Thymus (tissue), 11 donors: ENCODE data around the gene LPCAT4. TPM values are rescaled to one million over a fixed set of nuclear protein-coding genes. Genes with fewer than 3 reads are reported as not detected.

Experiments
- DNase-seq, 9 donors: peaks; one replicate each; pipeline ENCODE4 v3.0.0-alpha.2; 2013; ENCODE audit warnings: low spot score in 9 of 9, low read depth in 6 of 9, missing footprints in 1 of 9
- H3K27ac ChIP-seq, 2 donors: one replicate each; pipeline ENCODE4 v1.5.1; 2013; ENCODE audit warnings: control low read depth in 1 of 2, low read depth in 1 of 2, low read length in 1 of 2, mild to moderate bottlenecking in 1 of 2, moderate library complexity in 1 of 2
- H3K27me3 ChIP-seq, 2 donors: one replicate each; pipeline ENCODE4 v1.5.1; 2013; ENCODE audit warnings: low read length in 1 of 2; ENCODE audit not compliant: control insufficient read depth in 2 of 2, insufficient read depth in 1 of 2
- H3K36me3 ChIP-seq, 2 donors: one replicate each; pipeline ENCODE4 v1.5.1; 2013; ENCODE audit warnings: low read length in 1 of 2, mild to moderate bottlenecking in 1 of 2, moderate library complexity in 1 of 2; ENCODE audit not compliant: control insufficient read depth in 2 of 2, insufficient read depth in 2 of 2
- H3K4me1 ChIP-seq, 2 donors: one replicate each; pipeline ENCODE4 v1.5.1; 2013; ENCODE audit warnings: low read length in 2 of 2; ENCODE audit not compliant: control insufficient read depth in 2 of 2, insufficient read depth in 2 of 2
- H3K4me3 ChIP-seq, 2 donors: one replicate each; pipeline ENCODE4 v1.5.1; 2013; ENCODE audit warnings: low read length in 2 of 2, control low read depth in 1 of 2, mild to moderate bottlenecking in 1 of 2
- H3K9me3 ChIP-seq, 2 donors: one replicate each; pipeline ENCODE4 v1.5.1; 2013; ENCODE audit warnings: low read length in 1 of 2, mild to moderate bottlenecking in 1 of 2; ENCODE audit not compliant: control insufficient read depth in 2 of 2, insufficient read depth in 1 of 2
- WGBS: extraction: QIAGEN DNeasy Blood & Tissue Kit; methylation state at CpG from one replicate; pipeline ENCODE4 v1.1.7; 2013; 5-methylcytosine and 5-hydroxymethylcytosine counted together
- polyA plus RNA-seq: library from polyadenylated mRNA; stranded (reverse); fragments of 200-250 nt; gene quantifications from one replicate; pipeline ENCODE4 v1.2.3, GENCODE V29; 2013
- total RNA-seq: library from RNA; stranded (reverse); fragments of 120-200 nt; gene quantifications from one replicate; pipeline ENCODE4 v1.2.4, GENCODE V29; 2013
- donor health status: healthy.

Gene LPCAT4
- total and polyA plus RNA-seq, 2 donors, result 7.1 to 35.5 TPM

DNA sequence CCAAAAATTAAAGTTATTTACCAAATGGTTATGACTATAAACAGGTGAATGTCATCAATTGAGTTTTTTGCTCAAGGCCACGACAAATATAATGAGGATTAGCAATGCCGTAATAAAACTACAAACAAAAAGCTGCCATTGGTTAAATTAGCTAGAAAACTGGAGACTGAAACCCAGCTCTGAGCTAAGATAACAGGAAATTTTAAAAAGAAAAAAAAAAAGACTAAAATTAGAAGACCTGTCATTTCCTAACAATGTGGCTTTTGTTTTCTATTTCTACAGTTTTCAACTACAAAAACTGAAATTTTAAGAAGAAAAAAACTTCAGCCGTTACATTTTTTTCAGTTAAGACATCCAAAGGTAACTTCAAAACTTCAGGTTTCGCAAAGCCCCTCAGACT, 39.1 kb downstream of the LPCAT4 start:
- 33% methylated on average over 4 of the region's 4 CpGs for WGBS
- H3K27ac ChIP-seq, result peak overlapping the region in 1 of 2 donors; percentile 36

DNA sequence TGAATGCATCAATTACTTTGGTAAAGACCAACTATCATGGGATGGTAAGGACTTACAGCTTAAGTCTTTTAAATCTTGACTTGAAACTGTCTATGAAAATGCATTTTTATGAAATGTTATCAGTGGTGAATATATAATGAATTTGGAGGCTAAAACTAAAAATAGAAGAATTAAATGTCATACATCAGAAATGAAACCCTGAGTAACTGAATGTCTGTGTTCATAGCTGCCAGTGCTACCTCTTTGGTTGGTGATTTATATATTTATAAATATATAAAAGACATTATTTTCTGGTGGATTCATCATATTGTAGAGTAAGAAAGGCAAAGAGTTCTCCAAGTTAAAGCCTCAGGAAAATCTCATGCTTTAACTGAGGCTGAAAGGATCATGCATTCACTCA, 41.6 kb downstream of the LPCAT4 start:
- H3K27me3 ChIP-seq, result no peaks in the 10 kb centered on the region
- H3K36me3 ChIP-seq, result no peaks in the 10 kb centered on the region
- no peaks in the 10 kb centered on the region for H3K9me3 ChIP-seq
- H3K4me3 ChIP-seq, result no peak overlapping the region
- no peak for DNase-seq
- H3K27ac ChIP-seq, result no peak overlapping the region
- H3K4me1 ChIP-seq, result no peaks in the 10 kb centered on the region

More for the DNA sequence above, 39.1 kb downstream of the LPCAT4 start:
- Histone ChIP-seq H3K4me1 (peaks cover 0 to 3% of the 10 kb centered on the region in 2 donors), H3K36me3 (no peaks in the 10 kb centered on the region), H3K4me3 (no peak overlapping the region), H3K27me3 (no peaks in the 10 kb centered on the region), H3K9me3 (no peaks in the 10 kb centered on the region)
- peak in 1 of 9 donors; percentile 23 for DNase-seq

- Histone ChIP-seq H3K27me3 (no peaks in the 10 kb centered on the region), H3K9me3 (no peaks in the 10 kb centered on the region), H3K36me3 (no peaks in the 10 kb centered on the region), H3K27ac (no peak overlapping the region), H3K4me1 (no peaks in the 10 kb centered on the region), H3K4me3 (no peak overlapping the region)
- DNase-seq, result no peak
- 99% methylated on average over 1 of the region's 1 CpG for whole genome bisulfite sequencing
These were observed 42.1 kb downstream of the LPCAT4 start for GRCh38 chr15:34324933-34325332.

DNA sequence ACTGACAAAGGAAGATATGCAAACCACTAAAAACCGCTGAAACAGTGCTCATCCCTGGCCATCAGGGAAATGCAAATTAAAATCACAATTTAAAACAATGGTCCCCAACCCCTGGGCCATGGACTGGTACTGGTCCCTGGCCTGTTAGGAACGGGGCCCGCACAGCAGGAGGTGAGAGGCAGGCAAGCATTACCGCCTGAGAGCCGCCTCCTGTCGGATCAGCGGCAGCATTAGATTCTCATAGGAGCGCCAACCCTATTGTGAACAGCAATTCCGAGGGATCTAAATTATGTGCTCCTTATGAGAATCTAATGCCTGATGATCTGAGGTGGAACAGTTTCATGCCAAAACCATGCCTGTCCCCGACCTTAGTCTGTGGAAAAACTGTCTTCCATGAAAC, 43.8 kb downstream of the LPCAT4 start:
- no peak for DNase-seq

DNA sequence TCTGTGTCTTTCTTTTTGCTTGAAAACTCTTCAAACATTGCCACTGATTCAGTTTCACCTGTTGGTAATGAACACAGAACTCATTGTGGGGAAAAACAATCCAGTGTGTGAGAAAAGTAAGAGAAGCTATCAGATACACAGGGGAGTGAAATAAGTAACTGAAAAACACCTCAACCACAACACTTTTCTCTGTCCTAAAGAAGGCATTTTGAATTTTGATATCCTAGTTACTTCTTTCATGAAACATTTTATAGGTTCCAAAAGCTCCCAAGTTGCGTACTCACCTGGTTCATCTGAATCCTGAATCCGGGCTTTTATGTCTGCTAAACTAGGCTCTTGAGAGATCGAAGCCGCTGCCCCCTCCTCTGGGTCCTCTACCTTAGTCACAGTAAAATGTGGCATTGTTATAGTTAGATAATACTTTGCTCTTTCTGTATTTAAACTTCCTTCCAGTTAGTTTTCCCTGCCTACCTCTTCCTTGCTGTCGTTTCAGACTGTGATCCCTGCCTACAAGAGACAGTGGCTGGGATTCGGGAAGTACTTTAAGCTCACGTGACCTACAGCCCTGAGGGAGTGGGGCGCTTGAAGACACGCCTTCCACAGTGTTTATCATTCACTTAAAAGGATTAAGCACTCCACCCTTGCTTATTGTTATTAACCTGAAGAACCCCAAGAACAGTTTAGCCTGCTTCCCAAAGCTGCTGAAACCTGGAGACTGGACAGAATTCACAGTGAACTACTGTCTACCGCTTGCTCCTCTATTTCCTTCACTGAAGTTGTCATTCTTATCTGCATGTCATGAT, 48.5 kb downstream of the LPCAT4 start:
- Histone ChIP-seq H3K36me3 (no peaks in the 10 kb centered on the region), H3K4me3 (peak overlapping the region; percentile 53 to 68), H3K27me3 (no peaks in the 10 kb centered on the region), H3K4me1 (peaks cover 8 to 11% of the 10 kb centered on the region in 2 donors), H3K9me3 (no peaks in the 10 kb centered on the region), H3K27ac (peak overlapping the region; percentile 2 to 71)
- 4% methylated on average over 10 of the region's 10 CpGs for WGBS
- DNase-seq, result peak in 4 of 9 donors; percentile 34 to 69 (median 50)

More for the DNA sequence above, 43.8 kb downstream of the LPCAT4 start:
- H3K27me3 ChIP-seq, result no peaks in the 10 kb centered on the region
- no peak overlapping the region for H3K4me3 ChIP-seq
- H3K9me3 ChIP-seq, result no peaks in the 10 kb centered on the region
- H3K4me1 ChIP-seq, result peaks cover 5 to 11% of the 10 kb centered on the region in 2 donors
- 98% methylated on average over 10 of the region's 10 CpGs for WGBS
- no peak overlapping the region for H3K27ac ChIP-seq
- no peaks in the 10 kb centered on the region for H3K36me3 ChIP-seq

DNA sequence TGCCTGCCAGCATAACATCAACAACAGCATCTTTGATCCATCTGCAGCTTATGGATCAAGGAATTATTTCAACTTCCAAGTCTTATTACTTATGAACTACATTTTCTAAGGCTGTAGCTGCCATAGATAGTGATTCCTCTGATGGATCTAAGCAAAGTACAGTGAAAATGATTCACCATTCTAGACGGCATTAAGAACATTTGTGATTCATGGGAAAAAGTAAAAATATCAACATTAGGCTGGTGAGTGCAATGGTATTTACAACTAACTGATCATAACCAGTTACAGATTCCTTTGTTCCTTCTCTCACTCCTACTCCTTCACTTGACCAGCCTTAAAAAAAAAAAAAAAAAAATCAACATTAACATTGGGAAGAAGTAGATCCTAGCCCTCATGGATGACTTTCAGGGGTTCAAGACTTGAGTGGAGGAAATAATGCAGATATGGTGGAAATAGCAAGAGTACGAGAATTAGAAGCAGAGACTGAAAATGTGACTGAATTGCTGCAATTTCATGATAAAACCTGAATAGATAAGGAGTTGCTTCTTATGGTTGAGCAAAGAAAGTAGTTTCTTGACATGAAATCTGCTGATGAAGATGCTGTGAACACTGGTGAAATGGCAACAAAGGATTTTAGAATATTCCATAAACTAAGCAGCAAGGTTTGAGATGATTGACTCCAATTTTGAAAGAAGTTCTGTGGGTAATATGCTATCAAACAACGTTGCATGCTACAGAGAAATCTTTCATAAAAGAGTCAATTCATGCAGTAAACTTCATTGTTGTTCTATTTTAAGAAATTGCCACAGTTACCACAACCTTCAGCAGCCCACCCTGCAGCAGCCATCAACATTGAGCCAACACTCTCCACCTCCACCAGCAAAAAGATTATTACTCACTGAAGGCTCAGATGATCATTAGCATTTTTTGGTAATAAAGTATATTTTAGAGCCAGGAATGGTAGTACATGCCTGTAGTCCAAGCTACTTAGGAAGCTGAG, 52.2 kb downstream of the LPCAT4 start:
- no peaks in the 10 kb centered on the region for H3K9me3 ChIP-seq
- no peak overlapping the region for H3K4me3 ChIP-seq
- H3K4me1 ChIP-seq, result peaks cover 8 to 11% of the 10 kb centered on the region in 2 donors
- peaks cover 0 to 3% of the 10 kb centered on the region in 2 donors for H3K36me3 ChIP-seq
- H3K27me3 ChIP-seq, result no peaks in the 10 kb centered on the region
- WGBS, result 64% methylated on average over 3 of the region's 3 CpGs
- DNase-seq, result no peak
- no peak overlapping the region for H3K27ac ChIP-seq

- 100% methylated on average over 1 of the region's 1 CpG for WGBS
- peaks cover 0 to 2% of the 10 kb centered on the region in 2 donors for H3K4me1 ChIP-seq
- no peaks in the 10 kb centered on the region for H3K9me3 ChIP-seq
- H3K27me3 ChIP-seq, result no peaks in the 10 kb centered on the region
- peaks cover 0 to 3% of the 10 kb centered on the region in 2 donors for H3K36me3 ChIP-seq
- no peak overlapping the region for H3K27ac ChIP-seq
- H3K4me3 ChIP-seq, result no peak overlapping the region
- no peak for DNase-seq
These were observed 55.4 kb downstream of the LPCAT4 start for GRCh38 chr15:34311563-34311962.
